ENCODE results near the gene PDPR. TPM values are rescaled to one million over a fixed set of nuclear protein-coding genes. Genes with fewer than 3 reads are reported as not detected.
"Not testable (repeated sequence)": the region's sequence is repeated elsewhere in the genome, so short reads cannot be mapped to it uniquely, and the experiment has no call there.

Gene PDPR
- polyA plus RNA-seq, 3 donors, result 32.8 to 63.3 (median 47.5) TPM

DNA sequence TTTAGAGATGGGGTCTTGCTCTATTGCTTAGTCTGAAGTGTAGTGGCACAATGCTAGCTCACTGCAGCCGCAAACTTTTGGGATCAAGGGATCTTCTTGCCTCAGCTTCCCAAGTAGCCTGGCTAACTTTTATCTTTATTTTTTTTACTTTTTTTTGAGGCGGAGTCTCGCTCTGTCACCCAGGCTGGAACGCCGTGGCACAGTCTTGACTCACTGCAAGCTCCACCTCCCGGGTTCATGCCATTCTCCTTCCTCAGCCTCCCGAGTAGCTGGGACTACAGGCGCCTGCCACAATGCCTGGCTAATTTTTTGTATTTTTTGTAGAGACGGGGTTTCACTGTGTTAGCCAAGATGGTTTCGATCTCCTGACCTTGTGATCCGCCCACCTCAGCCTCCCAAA, 12.1 kb downstream of the PDPR start:
- not testable (repeated sequence) for DNase-seq

DNA sequence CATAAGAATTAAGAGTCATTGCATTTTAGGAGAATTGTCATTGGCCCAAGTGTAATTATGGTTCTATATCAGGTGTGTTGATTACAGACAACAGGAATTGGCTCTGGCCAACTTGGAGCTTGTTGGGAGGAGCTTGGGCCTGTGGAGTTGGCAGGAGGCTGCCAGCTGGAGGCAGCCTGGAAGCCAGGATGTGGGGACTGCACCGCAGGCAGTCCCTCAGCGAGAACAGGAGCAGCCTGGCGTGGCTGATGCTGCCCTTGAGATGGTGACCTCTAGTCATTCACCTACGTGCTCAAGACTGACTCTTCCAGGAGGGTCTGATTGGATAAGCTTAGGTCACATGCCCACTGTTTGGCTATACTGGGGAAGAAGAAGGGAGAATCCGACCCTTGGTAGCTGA, 13.6 kb downstream of the PDPR start:
- DNase-seq, result not testable (repeated sequence)

DNA sequence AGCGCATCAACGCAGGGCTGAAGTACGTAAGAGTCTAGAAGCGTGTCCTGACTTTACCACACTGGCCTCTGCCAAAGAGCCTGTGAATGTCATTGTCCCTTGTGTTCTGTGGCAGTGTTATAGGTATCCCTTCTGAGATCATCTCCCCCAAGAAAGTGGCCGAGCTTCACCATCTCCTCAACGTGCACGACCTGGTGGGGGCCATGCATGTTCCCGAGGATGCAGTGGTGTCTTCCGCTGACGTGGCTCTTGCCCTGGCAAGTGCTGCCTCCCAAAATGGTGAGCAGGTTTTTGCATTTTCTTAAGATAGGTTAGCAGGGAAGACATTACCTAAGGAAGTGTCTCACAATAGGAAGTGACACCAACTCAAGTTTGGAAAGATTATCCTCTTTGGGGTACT, 14.7 kb downstream of the PDPR start:
- not testable (repeated sequence) for DNase-seq

DNA sequence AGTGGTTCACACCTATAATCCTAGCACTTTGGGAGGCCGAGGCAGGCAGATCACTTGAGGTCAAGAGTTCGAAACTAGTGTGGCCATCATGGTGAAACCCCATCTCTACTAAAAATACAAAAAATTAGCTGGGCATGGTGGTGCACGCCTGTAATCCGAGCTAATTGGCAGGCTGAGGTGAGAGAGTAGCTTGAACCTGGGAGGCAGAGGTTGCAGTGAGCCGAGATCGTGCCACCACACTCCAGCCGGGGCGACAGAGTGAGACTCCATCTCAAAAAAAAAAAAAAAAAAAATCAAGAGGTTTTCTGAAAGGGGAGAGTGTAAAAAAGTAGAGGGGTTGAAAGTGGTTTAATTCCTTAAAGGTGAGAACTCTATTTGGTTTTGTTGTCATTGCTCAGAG, 21.7 kb downstream of the PDPR start:
- DNase-seq, result not testable (repeated sequence)

DNA sequence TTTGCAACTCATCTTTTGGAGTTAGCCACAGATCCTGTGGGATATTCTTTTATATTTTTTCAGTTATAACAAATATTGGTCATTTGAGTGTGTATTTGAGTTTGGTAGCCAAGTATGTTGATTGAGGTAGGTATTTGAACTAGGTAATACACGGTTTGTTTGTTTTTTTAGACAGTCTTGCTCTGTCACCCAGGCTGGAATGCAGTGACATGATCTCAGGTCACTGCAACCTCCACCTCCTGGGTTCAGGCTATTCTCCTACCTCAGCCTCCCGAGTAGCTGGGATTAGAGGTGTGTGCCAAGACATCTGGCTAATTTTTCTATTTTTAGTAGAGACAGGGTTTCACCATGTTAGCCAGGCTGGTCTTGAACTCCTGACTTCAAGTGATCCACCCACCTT, 22.5 kb downstream of the PDPR start:
- DNase-seq, result not testable (repeated sequence)

DNA sequence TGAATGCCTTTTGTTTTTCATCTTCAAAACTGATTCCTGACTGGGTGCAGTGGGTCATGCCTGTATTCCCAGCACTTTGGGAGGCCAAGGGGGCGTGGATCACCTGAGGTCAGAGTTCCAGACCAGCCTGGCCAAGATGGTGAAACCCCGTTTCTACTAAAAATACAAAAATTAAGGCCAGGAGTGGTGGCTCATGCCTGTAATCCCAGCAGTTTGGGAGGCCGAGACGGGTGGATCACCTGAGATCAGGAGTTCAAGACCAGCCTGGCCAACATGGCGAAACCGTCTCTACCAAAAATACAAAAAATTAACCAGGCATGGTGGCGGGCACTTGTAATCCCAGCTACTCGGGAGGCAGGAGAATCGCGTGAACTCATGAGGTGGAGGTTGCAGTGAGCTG, 28.6 kb downstream of the PDPR start:
- not testable (repeated sequence) for DNase-seq

DNA sequence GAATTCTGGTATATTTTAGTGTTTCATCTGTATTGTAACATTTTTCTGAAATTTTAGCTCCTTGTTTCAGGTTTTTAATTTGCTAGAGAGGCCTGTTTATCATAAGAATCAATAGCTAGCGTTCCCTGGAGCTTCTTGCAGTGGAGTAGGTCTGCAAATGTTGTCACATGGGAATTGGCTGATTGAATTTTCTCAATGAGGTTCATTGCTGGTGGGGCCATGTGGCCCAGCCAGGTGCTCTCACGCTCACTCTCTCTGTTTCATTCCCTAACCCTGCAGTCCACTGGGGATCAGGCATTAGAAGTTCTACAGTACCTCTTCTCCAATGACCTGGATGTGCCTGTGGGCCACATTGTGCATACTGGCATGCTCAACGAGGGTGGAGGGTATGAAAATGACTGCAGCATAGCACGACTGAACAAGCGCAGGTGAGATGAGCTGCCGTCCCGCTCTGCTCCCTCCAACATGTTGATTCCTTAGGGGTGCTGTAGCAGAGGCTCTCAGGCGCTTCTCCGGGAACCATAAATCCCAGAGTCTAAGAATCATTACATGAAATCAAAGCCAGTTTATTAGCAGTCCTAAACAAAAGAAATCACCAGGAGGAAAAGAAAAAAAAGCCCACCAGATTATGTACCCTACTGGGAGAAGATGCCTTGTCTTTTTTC, 29.2 kb downstream of the PDPR start:
- DNase-seq, result not testable (repeated sequence)

DNA sequence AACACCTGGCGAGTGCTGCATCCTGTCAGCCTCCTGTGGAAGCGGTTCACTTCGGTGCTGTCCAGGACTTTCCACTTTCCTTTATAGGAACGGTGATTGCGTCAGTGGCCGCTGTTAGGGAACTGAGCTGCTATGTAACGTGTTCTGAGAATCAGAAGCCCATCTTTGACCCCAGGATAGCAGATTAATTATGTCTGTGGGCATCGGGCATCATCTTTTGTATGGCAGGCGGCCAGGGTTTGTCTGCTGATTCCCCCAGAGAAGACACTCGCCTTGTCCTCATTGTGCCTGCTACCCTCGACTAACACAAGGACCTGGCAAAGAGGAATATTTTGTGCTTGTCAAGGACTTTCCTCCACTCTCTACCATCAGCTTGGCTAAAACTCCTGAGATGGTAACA, 33.7 kb downstream of the PDPR start:
- DNase-seq, result not testable (repeated sequence)

DNA sequence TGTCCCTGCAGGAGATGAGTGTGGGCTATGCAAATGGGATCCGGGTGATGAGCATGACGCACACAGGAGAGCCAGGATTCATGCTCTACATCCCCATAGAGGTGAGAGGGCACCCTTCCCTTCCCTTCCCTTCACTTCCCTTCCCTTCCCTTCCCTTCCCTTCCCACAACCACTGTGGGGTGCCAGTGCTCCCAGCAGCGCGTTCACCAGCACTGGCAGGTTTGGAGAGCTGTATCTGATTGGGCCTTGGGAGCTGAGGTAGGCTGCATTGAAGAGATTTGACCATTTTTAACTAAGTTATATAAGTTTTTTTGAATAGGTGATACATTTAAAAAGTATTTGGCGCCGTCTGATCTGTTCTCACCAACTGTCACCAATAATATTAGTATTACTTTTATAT, 34.3 kb downstream of the PDPR start:
- not testable (repeated sequence) for DNase-seq

DNA sequence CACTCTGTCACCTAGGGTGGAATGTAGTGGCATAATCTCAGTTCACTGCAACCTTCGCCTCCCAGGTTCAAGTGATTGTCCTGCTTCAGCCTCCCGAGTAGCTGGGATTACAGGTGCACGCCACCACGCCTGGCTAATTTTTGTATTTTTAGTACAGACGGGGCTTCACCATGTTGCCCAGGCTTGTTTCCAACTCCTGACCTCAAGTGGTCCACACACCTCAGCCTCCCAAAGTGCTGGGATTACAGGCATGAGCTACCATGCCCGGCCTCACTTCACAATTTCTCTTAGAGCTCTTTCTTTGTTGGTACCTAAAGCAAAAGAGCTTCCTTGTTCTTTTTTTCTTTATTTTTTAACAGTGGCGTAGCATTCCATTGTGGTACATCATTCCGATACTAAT, 35.2 kb downstream of the PDPR start:
- DNase-seq, result not testable (repeated sequence)

DNA sequence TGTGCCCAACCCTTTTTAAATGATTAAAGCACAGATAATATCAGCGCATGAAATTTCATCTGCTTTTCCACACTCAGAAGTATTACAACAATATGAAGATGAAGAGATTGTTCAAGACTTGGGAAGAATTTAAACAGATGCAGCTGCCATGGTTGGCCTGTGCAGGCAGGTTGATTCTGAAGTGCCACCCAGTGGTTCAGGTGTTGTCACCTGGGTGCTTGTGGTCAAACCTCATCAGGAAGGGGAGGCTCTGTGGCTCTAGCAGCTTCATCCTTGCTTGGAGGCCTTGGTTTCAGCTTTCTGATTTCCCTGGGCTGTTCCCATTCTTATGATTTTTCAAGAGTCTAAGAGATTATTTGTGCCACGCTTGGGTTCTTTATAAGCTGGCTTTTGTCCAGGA, 37.3 kb downstream of the PDPR start:
- DNase-seq, result no peak

DNA sequence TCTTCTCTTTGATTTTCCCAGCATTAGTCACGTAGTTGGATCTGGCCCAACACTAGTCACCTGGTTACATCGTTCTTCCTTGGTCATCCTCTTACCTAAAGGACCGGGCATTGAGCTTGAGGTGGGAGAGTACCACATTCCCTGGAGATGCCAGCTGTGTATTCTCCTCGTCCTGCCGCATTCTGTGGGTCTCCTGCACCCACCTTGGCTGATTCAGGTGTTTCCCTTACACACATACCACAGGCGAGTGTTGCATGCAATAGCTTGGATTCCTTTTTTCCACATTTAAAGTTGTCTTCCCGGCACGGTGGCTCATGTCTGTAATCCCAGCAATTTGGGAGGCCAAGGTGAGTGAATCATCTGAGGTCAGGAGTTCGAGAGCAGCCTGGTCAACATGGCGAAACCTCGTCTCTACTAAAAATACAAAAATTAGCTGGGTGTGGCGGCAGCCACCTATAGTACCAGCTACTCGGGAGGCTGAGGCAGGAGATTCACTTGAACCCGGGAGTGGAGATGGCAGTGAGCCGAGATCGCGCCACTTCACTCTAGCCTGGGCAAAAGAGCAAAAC, 37.9 kb downstream of the PDPR start:
- no peak for DNase-seq

DNA sequence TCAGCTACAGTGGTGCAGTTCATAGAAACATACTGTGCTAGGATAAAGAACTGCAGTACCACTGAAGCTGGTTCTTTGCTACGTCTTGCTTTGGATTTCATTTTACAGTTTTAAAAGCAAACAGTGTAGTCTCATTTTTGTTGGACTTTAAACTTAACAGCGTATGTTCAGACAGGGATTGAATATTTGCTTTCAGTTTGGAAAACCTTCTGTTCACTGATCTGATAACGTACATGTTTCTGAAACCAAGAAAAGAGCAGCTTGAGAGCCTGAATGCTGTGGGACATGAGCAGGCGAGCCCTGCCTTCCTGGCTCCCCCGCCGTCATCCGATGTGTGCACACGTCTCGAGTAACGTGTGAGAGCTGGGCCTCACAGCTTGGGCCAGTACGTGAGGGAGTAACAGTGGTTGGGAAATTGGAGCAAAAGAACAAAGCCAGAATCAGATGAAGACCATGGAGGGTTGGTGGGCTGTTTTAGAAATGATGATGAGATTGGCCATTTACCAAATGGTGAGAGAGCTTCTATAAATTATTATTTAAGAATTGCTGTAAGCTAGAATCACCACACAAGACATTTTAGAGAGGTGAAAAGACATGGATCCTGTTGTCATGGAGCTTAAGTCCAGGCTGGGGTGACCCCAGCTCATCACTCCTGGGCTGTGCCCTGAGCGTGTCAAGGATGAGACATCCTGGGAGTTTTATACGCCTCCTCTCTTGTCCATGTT, 38.6 kb downstream of the PDPR start:
- no peak for DNase-seq

DNA sequence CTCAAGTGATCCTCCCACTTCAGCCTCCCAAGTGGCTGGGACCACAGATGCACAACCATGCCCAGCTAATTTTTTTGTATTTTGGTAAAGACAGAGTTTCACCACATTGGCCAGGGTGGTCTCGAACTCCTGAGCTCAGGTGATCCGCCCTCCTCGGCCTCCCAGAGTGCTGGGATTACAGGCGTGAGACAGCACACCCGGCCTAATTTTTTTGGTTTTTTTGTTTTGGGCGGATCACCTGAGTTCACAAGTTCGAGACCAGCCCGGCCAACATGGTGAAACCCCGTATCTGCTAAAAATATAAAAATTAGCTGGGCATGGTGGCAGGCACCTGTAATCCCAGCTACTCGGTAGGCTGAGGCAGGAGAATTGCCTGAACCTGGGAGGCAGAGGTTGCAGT, 40.6 kb downstream of the PDPR start:
- DNase-seq, result not testable (repeated sequence)

DNA sequence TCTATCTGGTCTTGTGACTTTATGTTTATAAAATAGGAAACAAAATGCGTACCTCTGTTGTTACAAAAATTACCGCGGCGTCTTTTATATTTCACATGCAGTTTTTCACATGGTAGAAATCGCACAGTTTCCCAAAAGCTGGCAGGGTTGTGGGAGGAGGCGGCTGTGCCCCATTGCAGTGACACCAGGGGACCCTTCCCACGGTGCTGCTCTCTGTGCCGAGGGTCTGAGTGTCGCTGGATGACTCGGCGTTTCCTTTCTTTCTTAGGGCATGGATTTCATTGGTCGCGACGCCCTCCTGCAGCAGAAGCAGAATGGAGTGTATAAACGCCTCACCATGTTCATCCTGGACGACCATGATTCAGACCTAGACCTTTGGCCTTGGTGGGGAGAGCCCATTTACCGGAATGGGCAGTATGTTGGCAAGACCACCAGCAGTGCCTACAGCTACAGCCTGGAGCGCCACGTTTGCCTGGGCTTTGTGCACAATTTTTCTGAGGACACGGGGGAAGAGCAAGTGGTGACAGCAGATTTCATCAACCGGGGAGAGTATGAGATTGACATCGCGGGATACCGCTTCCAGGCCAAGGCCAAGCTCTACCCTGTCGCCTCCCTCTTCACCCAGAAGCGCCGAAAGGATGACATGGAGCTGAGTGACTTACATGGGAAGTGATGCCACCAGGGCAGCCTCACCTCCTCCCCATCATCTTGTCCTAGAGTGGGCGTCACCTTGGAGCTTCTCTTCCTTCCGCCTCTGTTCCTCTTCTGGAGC, 42.3 kb downstream of the PDPR start:
- no peak for DNase-seq

DNA sequence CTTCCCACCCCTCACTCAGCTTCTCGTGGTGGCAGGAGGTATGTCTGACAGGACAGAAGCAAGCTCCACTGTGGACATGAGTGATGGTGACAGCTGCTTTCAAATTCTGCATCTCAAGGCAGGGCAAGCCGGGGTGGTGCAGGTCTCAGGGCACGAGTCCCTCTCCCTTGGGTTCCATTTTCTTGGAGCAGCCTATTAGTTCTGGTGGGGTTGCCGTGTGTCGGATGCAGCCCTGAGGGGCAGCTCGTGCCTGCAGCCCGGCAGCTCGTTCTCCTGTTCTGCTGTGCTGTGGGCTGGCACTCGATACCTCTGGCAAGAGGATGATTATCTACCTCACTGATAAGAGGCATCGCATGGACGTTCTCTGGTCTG, 43.0 kb downstream of the PDPR start:
- DNase-seq, result no peak

DNA sequence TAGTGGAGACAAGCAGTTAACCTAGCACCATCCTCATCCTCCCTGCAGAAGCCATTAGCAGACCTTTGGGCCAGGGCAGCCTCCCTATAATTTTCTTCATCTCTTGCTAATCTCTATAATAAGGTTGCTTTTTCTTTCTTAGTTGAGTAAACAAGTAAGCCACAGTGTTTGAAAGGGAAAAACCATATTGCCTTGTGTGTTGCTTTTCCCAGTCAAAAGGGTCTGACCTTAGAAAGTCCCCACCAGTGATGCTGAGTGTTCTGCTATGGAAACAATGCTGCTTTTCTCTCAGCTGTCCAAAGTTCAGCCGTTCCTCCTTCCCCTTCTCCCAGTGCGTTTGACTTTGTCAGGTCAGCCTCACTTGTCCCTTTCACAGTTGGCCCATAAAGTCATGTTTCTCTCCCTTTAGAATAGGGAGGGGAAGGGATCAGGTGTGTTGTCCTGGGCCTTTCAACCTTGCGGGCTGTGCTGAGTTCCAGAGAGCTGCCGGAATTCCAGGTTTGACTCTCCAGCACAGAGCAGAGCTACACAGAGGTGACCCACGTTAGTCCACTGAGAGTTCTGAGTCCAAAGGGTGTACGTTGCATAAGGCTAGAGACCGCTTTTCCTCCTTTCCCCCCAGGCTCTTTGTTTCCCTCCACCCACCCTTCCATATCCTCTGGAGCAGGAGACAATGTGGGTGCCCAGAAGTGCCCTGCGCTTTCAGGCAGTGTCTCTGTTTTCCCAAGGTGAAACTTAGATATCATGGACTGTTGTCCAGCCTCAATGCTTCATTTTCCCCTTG, 43.5 kb downstream of the PDPR start:
- no peak for DNase-seq

DNA sequence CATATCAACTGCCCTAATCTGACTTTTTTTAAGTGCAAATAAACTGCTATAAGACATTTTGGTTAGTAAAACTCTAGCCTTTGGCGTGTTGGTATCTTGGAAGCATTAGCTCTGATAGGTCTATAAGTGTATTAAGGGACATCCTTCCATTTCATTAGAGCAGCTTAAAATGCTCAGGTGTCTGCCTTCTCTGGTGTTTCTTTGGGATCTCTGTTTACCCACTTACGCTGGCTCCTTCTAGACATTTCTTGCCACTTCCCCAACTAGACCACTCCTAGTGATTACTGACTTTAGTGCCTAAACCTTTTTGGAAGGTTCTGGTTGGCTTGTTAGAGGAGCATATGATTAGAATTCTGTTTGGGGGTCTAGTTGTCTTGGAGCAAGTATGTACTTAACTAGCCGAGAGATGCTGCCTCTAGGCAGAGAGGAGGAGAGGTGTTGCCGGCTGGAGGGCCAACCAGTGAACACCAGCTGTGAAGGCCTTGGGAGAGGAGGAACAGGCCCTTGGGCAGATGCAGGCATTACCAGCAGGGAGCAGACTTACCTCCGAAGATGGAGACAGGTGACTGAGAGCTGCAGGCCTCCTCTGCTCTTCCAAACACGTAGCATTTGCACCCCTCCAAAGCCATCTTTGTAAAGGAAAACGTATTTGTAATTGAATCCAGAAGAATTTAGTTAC, 44.3 kb downstream of the PDPR start:
- no peak for DNase-seq

DNA sequence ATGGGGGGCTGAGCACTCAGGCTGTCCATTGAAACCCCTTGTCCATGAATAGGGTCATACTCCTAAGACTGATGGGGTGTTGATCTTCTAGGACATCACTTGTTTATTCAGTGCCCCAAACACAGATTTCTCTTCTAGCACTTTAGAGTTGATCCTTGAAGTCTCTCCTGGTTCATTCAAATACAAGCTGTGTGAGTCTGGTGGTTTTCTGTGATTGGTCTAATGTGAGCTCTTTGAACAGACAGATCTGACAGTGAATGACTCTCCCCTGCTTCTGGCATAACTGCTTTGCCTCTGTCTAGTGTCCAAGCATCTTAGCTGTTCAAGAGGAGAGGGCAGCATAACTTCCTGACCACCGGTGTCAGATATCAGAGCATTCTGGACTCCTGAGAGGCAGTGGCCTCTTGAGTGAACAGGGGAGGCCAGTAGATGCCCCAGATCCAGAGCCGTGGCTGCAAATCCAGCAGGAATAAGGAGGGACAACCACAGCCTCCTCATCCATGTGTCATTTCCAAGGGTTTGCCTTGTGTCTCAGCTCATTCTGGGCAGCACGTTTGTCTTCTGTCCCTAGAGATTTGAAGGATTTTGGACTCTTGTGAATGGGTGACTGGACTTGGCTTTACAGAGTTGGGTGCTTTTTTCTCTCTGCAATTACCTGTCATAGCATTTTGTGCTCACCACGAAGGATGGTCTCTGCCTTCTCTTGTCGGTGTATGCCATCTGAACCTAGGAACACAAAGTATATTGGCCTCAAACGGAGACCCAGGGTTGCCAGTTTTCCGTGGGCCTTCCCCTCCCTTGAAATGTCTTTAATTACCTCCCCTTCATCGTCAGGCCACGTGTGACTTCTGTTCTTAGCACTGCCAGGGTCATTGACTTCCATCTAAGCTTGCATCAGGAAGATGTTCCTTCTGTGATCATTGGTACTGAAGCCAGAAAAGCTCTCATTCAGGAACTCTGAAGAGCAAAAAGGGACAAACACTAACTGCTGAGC, 45.5 kb downstream of the PDPR start:
- DNase-seq, result no peak

DNA sequence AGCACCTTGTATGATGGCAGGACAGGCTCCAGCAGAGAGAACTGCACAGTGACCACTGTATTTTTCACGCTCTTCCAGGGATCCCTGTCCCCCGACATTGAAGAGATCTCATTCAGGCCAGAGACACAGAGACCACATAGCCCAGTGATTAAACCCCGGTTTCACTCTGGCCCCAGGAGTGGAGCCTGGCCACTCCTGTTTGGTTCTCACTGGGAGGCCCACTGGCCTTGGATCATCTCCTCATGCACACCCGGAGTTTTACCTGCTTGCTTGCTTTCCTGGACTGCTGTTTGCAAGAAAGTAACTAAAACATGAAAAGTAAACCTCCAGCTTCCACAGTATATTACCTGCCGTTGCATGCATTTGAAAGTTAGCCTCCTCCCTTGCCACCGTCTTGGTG, 46.3 kb downstream of the PDPR start:
- no peak for DNase-seq

Data from renal pelvis (tissue), 4 donors.